HG03159 (cell line): ENCODE results near the gene EPHX1.
A peak's percentile ranks its signal among the peaks of the same experiment; 100 is the strongest.

Source experiments
- ATAC-seq: cut with Tn5 transposase; IDR thresholded peaks from one replicate; pipeline ENCODE4 v1.9.1; 2021; ENCODE audit warnings: mild to moderate bottlenecking, moderate library complexity; ENCODE audit not compliant: unreplicated experiment

EPHX1 gene

DNA sequence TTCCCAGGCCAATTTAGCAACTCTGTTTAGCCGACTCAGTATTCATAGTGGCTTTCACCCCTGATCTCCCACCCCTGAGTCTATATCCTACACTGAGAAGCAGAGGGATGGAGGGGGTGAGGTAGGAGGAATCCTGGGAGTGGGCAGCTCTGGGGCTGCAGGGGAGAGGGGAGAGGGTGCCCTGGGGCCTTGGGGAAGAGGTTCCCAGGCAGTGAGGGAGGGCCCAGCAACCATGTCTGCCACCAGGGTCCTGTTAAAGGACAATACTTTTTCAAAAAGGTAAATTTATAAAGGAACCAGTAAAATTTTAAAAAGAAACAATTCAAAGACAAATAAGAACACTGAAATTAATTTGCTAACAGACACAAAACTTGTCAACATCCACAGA lies 30.3 kb downstream of the EPHX1 start:
- ATAC-seq = no peak

DNA sequence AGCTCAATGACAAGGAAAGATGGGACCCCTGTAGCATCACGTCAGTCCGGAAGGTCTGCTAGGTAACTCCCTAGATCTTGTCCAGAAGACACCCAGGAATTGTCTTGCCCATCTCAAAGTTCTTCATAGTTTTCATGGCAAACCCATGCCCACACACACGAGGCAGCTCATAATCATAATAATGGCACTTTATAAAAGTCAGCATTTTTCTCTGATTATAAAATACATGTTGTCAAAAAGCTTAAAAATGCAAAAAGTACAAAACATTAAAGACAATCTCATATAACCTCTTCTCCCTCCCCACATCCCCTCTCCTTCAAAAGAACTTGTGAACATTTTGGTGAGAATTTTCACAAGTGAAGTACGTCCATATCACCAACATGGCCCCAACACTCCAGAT lies 30.8 kb downstream of the EPHX1 start:
- no peak for ATAC-seq

DNA sequence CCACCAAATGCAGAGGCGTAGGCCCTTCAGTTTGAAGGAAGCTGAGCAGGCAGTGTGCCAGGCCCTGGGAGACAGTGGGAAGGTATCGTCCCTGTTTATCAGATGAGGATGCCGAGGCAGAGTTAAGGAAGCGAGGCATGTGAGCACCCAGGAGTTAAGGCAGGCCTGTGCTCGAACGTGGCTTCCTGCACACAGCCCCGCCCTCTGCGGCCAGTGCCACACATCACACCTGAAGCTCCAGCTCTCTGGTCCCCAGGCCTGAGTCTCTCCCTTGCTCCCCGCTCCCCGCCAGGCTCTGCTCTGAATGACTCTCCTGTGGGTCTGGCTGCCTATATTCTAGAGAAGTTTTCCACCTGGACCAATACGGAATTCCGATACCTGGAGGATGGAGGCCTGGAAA lies 32.1 kb downstream of the EPHX1 start:
- no peak for ATAC-seq

DNA sequence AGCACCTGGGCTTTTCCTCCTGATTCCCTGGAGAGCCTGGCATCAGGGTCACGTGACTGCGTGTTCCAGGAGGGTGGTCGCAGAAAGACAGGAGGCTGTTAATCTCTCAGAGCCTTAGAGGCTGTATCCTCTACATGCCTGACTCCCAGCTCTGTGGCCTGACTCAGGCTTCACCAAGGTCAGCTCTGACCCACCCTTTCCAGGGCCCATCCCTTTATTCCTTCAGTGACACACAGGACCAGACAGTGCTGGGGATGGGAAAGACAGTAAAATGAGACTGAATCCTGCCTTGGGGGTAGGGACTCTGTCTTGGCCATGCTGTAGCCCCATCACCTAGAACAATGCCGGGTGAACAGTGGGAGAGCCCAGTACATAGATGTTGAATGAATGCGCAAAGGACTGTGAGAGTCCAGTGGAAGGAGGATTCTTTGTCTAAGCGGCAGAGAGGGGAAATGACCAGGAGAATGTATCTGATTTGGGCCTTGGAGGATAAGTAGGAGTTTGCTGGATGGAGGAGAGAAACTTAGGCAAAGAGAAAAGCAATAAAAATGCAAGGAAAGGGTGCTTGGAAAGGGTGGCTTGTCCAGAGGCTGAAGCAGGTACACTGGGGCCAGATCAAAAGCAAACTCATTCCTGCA lies 33.0 kb downstream of the EPHX1 start:
- no peak for ATAC-seq

DNA sequence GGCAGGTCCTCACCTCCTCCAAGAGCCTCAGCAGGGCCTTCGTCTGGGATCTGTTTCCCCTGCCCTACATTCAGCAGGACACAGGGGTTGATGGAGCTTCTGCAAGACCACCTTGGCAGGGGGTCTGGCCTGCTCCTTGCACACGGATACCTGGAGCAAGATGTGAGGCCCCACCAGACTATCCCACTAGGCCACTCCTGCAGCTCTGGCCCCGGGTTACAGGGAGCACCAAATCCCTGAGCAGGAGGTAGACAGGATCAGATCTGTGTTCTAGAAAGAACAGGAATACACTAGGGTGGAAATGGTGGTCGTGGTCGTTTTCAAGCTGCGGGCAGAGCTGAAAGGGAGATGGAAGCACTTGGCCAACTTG lies 33.5 kb downstream of the EPHX1 start:
- no peak for ATAC-seq

DNA sequence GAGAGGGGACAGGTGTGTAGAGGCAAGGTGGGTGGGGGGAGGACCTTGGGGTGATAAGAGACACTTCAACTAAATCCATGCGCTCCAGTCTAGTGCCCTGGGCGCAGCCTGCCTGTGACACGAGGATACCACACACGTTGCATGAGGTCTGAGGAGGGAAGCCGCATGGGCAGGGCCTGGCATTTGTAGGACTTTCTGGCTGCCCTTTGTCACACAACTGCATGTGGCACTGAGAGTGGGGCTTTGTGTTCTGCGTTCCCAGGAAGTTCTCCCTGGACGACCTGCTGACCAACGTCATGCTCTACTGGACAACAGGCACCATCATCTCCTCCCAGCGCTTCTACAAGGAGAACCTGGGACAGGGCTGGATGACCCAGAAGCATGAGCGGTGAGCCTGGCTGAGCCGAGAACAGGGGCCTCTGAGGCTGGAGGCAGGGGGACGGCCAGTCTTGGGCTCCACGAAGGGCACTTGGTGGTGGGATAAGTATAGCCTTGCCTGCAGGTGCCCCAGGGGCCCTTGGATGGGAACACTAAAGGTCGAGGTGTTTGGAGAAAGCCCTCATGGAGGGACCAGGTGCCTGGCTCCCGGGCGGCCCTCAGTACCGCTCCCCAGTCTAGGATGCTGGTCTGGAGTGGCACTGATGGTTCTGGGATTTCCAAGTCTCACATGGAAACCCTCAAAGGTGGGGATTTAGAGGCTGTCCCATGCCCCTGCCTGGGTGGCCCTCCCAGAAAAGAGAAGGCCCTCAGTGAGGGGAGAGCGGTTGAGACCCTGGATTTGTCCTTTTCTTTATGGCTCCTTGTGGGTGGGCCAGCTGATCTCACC lies 34.5 kb downstream of the EPHX1 start:
- no peak for ATAC-seq

DNA sequence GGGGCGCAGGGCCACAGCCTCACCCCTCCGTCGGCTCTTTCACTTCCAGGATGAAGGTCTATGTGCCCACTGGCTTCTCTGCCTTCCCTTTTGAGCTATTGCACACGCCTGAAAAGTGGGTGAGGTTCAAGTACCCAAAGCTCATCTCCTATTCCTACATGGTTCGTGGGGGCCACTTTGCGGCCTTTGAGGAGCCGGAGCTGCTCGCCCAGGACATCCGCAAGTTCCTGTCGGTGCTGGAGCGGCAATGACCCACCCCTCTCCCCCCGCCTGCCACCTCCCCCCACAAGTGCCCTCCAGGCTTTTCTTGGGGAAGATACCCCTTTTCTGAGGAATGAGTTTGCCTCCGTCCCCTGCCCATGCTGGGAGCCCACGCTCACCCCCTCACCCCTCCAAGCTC lies 35.2 kb downstream of the EPHX1 start:
- ATAC-seq = no peak

DNA sequence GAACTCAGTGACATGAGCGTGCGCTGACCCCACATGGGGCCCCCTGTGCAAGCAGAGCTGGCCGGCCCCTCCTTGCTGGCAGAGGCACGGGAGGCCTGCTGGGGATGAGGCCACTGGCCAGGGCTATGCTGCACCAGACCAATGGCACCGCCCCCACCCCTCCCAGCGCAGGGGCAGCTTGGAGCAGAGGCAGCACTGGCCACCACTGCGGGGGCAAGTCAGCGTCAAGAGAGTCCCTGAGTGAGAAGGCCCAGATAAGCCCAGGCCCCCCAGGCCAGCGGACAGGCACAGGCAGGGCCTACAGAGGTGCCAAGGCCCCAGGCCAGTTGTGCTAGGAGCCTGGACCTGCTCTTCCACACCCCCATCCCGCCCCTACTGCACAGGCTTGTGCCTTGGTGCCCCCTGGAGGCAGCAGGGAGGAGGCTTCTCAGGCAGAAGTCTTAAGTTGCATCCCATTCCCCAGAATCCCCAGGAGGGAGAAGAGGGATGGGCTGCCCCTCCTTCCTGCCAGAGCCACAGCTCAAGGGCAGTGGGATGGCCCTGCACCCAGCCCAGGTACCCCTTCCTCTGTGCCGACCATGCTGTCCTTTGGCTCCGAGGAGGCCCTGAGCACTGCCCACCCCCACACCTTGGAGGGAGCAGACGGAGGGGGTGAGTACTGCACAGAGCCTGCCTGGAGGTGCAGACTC lies 35.8 kb downstream of the EPHX1 start:
- ATAC-seq = no peak

DNA sequence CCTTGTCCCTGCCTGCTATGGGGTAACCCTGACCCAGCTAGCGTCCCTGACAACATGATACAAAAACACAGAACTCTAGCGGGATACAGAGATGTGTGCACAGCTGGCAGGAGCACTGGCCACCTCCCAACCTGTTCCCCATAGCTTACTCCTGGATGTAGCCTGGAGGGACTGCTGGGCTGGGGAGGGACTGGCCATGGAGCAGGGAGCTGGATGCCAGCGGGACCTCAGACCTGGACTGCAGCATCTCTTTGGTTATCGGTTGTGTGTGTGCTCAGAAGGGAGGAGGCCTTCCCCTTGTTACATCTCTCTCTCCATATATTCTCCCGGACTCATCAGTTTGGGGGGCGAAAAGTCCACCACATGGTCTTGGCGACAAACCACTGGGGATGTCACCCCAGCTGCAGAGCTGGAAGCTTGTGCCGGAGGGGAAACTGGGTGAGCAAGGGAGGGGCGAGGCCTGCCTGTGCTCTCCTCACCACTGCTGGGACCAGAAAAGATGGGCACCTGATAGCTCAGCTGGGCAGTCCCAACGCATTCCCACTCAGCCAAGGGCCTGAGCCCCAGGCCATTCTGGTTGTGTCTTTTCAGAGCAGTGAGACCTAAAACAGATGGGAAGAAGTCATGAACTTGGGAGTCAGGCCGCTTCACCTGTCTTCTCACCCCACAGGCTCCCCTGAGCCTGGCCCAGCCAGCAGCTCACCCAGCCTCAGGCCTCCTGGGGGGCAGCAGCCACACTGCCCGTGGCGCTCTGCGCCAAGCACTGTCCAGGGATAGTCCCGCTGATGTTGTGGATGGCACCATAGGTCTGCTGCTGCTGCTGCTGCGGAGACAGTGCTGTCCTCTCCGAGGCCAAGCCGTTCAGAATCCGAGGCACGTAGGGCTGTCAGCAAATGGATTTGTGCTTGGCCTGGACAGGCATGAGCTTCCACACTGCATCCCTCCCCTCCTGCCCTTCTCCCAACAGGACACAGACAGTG lies 36.7 kb downstream of the EPHX1 start:
- ATAC-seq = no peak

DNA sequence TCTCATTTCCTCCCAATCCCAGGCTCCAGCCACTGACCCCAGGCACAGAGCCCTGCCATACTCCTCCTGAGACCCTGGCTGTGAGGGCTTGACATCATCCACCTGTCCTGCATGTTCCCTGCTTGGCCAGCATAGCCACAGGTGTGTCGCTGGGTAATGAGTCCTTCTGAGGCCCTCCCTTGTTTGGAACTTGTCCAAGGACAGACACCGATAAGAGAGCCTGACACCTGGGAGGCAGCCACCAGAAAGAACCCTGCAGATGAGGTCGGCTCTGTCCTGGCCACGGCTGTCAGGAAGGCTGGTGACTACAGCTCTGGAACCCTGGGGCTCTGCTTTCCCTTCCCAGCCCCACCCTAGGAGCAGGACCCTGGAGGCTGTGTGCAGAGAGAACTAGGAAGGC lies 37.7 kb downstream of the EPHX1 start:
- no peak for ATAC-seq

DNA sequence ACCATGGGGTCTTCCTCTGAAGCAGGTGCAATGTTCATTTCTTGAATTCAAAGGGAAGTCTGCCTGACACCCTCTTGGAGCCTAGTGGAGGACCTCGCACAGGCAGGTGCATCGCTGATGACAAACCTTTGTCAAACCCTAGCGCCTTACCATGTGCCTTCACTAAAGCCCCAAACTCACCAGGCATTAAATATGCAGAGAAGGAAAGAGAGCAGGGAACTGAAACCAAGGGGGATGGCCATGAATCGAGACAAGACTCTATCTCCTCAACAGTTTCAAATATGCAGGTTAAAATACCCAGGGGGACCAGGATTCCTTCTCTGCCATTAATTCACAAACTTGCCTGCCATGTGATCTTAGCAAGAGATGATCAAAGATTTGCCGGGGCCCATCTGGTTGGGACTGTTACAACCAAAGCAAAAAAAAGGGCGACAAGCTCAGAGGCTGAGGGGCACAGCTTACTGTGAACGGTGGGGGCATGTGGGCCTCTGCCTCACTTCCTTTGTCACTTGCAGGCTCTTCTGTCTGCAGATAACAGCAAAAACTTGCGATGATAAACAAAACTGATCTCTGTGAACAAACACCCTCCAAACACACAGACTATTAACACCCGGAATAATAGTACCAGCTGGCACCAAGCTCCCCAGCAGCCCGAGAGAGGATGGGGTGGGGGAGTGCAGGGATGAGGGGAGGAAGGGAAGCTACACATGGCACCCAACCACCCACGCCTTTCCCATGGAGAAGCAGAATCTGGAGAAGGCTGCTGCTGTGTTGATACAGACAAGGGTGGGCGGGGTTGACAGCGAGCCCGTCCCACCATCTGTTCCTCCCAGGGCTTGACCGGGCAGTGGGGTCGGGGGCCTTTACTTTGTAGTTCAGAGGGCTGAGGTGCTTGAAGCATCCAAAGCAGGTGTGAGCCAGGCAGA lies 38.4 kb downstream of the EPHX1 start:
- peak; percentile 67 for ATAC-seq

DNA sequence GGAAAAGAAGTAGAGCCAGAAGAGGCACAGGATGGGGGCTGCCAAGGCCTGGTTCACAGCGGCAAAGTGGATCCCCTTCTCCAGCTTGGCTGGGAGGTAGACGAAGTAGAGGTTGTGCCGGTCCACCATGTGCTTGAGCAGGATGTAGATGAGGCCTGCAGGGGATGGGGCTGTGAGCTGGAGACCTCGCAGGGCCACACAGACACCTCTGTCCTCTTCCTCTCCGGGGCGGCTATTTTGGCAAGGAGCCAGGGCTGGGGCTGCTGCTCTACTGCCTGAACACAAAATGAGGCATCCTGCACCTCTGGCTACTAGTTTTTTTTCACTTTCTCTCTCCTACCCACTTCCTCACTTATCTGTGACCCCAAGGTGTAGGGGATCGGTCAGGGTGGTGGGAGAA lies 40.0 kb downstream of the EPHX1 start:
- no peak for ATAC-seq

DNA sequence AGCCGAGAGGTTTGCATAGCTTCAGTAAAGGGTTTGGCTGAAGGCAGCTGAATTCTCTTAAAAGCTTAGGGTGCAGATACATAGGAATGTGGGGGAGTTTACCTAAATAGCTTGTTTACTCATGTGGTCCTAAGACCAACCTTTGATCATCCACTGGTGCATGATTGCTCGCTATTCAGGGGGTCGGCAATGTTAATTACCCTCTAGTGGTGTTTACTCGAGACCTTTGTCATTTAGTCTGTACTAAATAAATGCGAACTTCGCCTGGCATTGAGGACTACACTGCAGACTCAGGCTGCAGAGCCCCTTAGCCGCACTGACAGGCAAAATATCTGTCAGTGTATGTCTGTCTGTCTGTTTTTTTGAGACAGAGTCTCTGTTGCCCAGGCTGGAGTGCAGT lies 40.4 kb downstream of the EPHX1 start:
- ATAC-seq = no peak

DNA sequence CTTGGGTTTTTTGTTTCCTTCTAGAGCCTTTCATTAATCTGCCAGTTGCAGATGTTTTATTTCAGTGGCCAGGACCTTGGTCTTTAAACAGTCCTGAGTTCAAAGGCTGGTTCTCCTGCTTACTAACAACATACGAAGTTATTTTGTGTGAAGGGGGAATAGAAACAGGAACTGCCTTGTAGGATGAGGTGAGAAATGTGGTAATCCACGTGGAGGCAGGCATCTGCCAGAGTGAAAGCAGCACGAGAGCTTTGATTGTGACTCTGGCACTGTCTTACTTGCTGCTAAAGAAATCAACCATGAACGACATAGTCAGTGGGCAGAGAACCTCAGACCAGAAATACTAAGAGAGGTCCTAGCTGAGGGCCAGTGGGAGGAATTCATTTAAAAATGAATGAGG lies 41.9 kb downstream of the EPHX1 start:
- peak; percentile 46 for ATAC-seq

DNA sequence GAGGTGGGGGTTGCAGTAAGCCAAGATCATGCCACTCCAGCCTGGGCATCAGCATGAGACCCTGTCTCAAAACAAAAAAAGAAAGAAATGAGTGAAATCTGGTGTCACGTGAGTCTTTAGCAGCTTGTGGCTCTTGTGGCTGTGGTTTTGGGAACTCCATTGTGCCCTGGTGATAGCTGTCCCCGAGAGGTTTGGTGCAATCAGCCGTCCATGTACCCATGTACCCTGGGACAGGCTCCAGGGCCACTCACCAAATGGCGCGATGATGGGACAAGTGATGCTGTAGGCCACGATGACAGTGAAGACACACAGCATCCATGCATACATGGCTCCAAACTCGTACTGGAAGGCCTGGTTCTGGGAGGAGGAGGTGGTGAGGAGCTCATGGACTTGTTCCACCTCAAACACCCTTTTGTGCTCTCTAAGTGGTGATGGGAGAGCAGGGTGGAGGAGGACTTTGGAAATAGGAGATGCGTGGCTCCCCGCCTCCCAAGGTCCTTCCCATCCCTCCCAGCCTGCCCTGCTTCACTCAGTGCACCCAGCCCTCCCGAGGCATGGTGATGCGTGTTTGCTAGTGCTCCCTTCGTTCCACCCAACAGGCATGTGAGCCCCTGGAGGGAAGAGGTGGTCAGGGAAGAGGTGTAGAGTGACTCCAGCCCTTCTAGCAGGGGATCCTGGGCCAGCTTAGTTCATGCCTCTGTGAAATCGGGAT lies 42.6 kb downstream of the EPHX1 start:
- ATAC-seq = no peak

DNA sequence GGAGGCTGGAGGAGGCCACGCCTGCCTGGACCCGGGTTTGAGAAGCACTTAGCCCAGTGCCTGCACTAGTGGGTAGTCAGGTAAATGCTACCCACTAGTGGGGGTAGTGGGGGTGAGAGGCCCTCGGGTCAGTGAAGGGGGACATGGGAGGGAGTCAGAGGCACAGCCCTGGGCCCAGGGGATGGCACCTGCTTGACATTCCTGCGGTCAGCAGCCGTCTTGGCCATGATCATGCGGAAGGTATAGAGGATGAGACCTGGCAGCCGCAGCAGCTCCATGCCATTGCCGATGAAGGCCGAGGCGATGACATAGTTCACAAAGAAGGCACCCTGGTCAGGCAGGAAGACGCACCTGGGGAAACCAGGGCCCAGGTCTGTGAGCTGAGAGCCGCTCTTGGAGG lies 43.5 kb downstream of the EPHX1 start:
- no peak for ATAC-seq

DNA sequence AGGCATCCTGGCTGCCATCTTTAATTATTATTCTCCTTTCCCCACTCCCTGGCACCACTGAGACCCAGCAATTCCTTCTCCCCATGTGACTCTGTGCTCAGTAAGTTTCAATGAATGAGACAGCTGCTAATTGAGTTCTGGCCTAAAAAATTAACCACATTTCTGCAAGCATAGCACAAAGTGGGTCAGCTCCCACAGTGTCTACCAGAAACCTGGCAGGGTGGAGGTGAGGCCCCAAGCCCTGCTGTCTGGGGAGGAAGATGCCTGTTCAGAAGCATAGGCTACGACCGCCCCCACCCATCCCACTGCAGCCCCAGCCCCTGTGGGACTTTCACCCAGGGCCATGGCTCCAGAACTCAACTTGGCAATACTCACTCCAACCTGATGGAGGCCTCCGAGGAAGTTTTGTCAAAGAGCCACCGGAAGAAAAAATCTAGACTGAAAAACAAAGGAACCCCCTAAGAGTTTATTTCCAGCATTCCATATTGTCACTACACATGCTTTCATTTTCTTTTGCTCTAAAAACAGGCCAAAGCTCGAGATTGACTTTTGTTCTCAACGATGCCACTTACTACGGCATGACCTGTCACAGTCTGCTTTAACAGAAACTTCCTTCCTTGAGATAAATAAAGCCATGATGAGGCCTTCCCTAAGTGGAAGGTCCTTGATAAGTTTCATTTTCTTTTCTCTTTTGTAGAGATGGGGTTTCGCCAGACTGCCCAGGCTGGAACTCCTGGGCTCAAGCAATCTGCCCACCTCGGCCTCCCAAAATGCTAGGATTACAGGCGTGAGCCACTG lies 45.8 kb downstream of the EPHX1 start:
- ATAC-seq = no peak

DNA sequence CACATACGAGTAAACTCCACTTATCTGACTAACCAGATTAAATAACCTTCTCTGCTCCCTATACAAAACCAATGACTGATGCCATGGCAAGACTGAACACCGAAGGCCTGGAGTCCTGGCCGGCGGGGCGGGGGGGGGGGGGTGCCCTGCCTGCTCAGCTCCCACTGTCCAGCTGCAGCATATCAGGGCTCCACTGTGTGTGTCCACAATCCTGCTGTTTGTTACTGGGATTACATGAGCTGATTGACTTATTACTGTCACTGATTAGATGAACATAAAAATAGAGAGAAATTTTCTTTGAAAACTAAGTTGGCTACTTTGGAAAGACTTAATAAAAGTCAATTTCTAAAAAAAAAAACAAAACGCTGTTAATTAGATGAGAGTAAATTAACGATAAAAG lies 47.3 kb downstream of the EPHX1 start:
- ATAC-seq = no peak

DNA sequence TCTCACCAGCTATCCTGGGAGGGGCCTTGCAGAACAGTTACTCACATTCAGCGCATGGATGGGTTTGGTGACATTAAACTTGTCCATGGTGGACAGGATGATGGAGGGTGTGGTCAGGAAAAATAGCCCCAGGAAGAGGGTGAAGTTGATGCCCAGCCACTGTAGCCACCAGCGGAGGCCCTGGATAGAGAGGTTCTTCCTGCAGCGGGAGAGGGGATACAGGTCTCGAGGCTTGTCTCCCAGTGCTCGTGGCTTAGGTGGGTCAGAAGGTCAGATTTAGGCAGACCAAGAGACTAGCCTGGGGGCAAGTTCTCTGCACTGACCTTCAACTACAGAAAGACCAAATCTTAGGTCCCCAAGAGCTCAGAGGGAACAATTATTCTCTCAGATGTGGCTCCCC lies 49.2 kb downstream of the EPHX1 start:
- no peak for ATAC-seq
